Measurements from ENCODE around the gene DOLK. TPM values are rescaled to one million over a fixed set of nuclear protein-coding genes. Genes with fewer than 3 reads are reported as not detected.
A peak's percentile ranks its signal among the peaks of the same experiment; 100 is the strongest.

DOLK gene
- polyA plus RNA-seq, 3 donors, result 0.76 to 8.5 (median 7.0) TPM

DNA sequence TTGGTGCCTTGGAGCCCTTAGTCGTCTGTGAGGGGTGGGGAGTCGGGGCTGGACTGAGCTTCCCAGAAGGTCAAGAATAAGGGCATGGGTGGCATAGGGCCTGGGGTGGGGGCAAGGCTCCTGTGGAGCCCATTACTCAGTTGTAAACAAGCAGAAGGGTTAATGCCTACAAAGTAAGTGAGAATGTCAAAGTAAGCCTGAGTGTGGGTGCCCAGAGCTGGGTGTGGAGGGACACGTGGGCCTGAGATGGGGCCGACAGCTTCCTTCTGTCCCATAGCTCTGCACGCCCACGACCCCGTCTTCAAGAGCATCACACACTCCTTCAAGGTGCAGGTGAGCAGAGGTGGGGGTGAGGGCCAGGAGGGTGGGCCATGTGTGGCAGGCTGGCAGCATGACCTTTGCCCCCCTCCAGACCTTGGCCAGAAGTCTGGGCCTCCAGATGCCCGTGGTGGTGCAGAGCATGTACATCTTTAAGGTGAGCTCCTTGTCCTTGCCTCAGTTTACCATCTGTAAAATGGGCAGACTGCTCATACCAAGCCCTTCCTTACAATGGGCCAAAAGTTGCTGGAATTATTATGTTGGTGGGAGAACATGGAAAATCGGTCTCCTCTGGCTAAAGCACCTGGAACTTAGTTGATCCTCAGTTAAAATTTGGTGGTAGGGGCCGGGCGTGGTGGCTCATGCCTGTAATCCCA, 11.1 kb downstream of the DOLK start:
- no peak for DNase-seq
- no peaks in the 10 kb centered on the region for H3K27me3 ChIP-seq (ENCODE audit: control insufficient read depth in 2 of 2, insufficient read depth in 2 of 2, low read length in 2 of 2)
- intact Hi-C loops (cut with micrococcal nuclease), result no loop called here
- WGBS (ENCODE audit: insufficient coverage), result 100% methylated on average over 3 of the region's 11 CpGs
- H3K79me2 ChIP-seq (ENCODE audit: insufficient read depth, low read length), result no peaks in the 10 kb centered on the region
- Mint-ChIP-seq H3K4me1 (no peaks in the 10 kb centered on the region), H3K4me3 (no peak overlapping the region), H3K36me3 (no peaks in the 10 kb centered on the region), H3K27ac (peak overlapping the region in 1 of 7 donors; percentile 41), H3K9me3 (peaks cover 0 to under 1% (median 0%) of the 10 kb centered on the region in 7 donors), H3K27me3 (ENCODE audit: low read depth in 3 of 3) (peaks cover 0 to 3% (median 2%) of the 10 kb centered on the region in 3 donors)
- no peak overlapping the region for H3K27ac ChIP-seq (ENCODE audit: low read depth in 1 of 2, low read length in 2 of 2)
- no peak overlapping the region for H3K4me2 ChIP-seq (replicated peaks; ENCODE audit: extremely low read depth, low read length, poor library complexity, severe bottlenecking)
- no peaks in the 10 kb centered on the region for H3K36me3 ChIP-seq (replicated peaks in 1 of 2; ENCODE audit: control insufficient read depth in 1 of 2, insufficient read depth in 2 of 2, low read length in 2 of 2)
- H2AFZ ChIP-seq (ENCODE audit: insufficient read depth, low read depth, low read length, poor library complexity, severe bottlenecking), result no peak overlapping the region
- no peaks in the 10 kb centered on the region for H3K9me3 ChIP-seq (replicated peaks in 1 of 2; ENCODE audit: control insufficient read depth in 1 of 2, insufficient read depth in 1 of 2, low read length in 2 of 2)
- no peaks in the 10 kb centered on the region for H4K20me1 ChIP-seq (ENCODE audit: insufficient read depth, low read length)
- H3K4me1 ChIP-seq (ENCODE audit: control insufficient read depth in 1 of 2, insufficient read depth in 2 of 2, low read length in 2 of 2), result no peaks in the 10 kb centered on the region
- H3K4me3 ChIP-seq (replicated peaks in 1 of 3; ENCODE audit: low read depth in 2 of 3, low read length in 3 of 3), result no peak overlapping the region
- TF ChIP-seq, protein P1, sequence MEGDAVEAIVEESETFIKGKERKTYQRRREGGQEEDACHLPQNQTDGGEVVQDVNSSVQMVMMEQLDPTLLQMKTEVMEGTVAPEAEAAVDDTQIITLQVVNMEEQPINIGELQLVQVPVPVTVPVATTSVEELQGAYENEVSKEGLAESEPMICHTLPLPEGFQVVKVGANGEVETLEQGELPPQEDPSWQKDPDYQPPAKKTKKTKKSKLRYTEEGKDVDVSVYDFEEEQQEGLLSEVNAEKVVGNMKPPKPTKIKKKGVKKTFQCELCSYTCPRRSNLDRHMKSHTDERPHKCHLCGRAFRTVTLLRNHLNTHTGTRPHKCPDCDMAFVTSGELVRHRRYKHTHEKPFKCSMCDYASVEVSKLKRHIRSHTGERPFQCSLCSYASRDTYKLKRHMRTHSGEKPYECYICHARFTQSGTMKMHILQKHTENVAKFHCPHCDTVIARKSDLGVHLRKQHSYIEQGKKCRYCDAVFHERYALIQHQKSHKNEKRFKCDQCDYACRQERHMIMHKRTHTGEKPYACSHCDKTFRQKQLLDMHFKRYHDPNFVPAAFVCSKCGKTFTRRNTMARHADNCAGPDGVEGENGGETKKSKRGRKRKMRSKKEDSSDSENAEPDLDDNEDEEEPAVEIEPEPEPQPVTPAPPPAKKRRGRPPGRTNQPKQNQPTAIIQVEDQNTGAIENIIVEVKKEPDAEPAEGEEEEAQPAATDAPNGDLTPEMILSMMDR (IDR thresholded peaks at IDR 0.05), result no peak
- H3K9ac ChIP-seq (ENCODE audit: insufficient read depth, low read length, poor library complexity, severe bottlenecking), result no peak overlapping the region

DNA sequence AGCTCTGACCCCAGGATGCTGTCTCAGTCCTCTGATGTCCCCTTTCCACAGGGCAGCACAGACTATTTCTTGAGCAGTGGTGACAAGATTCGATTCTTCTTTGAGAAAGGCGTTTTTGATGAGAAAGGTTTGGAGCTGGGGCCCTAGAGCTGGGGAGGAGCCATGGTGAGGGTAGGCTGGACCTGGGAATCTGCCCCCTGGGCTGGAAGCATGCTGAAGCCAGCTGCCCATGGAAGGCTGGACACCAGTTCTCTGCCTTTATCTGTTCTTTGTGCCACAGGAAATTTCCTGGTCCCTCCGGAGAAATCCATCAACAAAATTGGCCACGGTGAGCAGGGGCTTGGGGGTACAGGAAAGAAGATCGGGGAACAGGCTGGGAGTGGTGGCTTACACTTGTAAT, 13.7 kb downstream of the DOLK start:
- H4K20me1 ChIP-seq (ENCODE audit: insufficient read depth, low read length), result no peaks in the 10 kb centered on the region
- no peak overlapping the region for H3K27ac ChIP-seq (ENCODE audit: low read depth in 1 of 2, low read length in 2 of 2)
- no peak overlapping the region for H3K9ac ChIP-seq (ENCODE audit: insufficient read depth, low read length, poor library complexity, severe bottlenecking)
- no peak overlapping the region for H3K4me3 ChIP-seq (replicated peaks in 1 of 3; ENCODE audit: low read depth in 2 of 3, low read length in 3 of 3)
- peaks cover 0 to 1% (median 0%) of the 10 kb centered on the region in 7 donors for H3K9me3 Mint-ChIP-seq
- H3K36me3 ChIP-seq (replicated peaks in 1 of 2; ENCODE audit: control insufficient read depth in 1 of 2, insufficient read depth in 2 of 2, low read length in 2 of 2), result no peaks in the 10 kb centered on the region
- H3K27me3 Mint-ChIP-seq (ENCODE audit: low read depth in 3 of 3), result peaks cover 0 to under 1% (median 0%) of the 10 kb centered on the region in 3 donors
- intact Hi-C loops (cut with micrococcal nuclease), result loop anchor here in 1 of 2 donors (5.0 kb wide), 1 partner anchor 81 kb away; no protein-coding TSS in a partner anchor
- H3K4me1 Mint-ChIP-seq, result no peaks in the 10 kb centered on the region
- no peaks in the 10 kb centered on the region for H3K79me2 ChIP-seq (ENCODE audit: insufficient read depth, low read length)
- no peak overlapping the region for H3K4me3 Mint-ChIP-seq
- H3K36me3 Mint-ChIP-seq, result no peaks in the 10 kb centered on the region
- no peak for DNase-seq
- H3K4me1 ChIP-seq (ENCODE audit: control insufficient read depth in 1 of 2, insufficient read depth in 2 of 2, low read length in 2 of 2), result no peaks in the 10 kb centered on the region
- 88% methylated on average over 4 of the region's 5 CpGs for WGBS (ENCODE audit: insufficient coverage)
- peak overlapping the region in 1 of 7 donors; percentile 42 for H3K27ac Mint-ChIP-seq
- TF ChIP-seq, protein P1 (IDR thresholded peaks at IDR 0.05), result no peak
- H3K27me3 ChIP-seq (ENCODE audit: control insufficient read depth in 2 of 2, insufficient read depth in 2 of 2, low read length in 2 of 2), result no peaks in the 10 kb centered on the region
- H3K4me2 ChIP-seq (replicated peaks; ENCODE audit: extremely low read depth, low read length, poor library complexity, severe bottlenecking), result no peak overlapping the region
- no peaks in the 10 kb centered on the region for H3K9me3 ChIP-seq (replicated peaks in 1 of 2; ENCODE audit: control insufficient read depth in 1 of 2, insufficient read depth in 1 of 2, low read length in 2 of 2)
- no peak overlapping the region for H2AFZ ChIP-seq (ENCODE audit: insufficient read depth, low read depth, low read length, poor library complexity, severe bottlenecking)
